Measurements from ENCODE around the gene AHNAK. TPM values are rescaled to one million over a fixed set of nuclear protein-coding genes. Genes with fewer than 3 reads are reported as not detected.
"Not testable (repeated sequence)": the region's sequence is repeated elsewhere in the genome, so short reads cannot be mapped to it uniquely, and the experiment has no call there.

AHNAK gene
- total RNA-seq, 4 donors from 2014 or later, result 1,348 to 2,181 (median 1,745) TPM

DNA sequence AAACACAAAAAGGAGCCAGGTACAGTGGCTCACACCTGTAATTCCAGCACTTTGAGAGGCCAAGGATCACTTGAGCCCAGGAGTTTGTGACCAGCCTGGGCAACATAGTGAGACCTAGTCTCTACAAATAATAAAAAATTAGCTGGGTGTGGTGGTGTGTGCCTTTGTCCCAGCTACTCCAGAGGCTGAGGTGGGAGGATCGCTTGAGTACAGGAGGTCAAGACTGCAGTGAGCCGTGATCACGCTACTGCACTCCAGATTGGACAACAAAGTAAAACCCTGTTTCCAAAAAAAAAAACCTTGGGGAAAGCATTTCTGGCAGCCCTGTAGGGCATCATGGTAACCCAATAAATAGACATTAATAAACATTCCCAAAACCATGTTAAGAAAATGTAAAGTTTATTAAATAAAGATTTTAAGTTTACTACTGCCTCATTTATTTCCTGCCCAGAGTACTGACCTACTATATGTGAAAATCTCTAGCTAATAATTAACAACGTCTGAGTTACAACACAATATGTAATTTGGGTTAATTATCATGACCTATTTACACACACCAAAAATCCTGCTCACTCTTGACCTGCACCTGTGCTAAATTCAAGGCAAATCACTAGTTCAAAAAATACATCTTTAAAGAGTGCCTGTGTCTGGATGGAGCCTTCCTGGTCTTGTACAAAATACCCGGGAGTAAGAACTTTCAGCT lies 18.6 kb upstream of the AHNAK start:
- ATAC-seq, result no peak
- Histone ChIP-seq H3K27ac (peak overlapping the region in 1 of 4 donors; percentile 35), H3K9me3 (no peaks in the 10 kb centered on the region), H3K36me3 (peaks cover 0 to 89% of the 10 kb centered on the region in 2 donors), H3K4me3 (no peak overlapping the region), H3K4me1 (peaks cover 0 to 42% (median 5%) of the 10 kb centered on the region in 3 donors), H3K27me3 (no peaks in the 10 kb centered on the region)
- WGBS, 2 donors (ENCODE audit: low coverage in 1 of 2), result 35 to 46% methylated on average over 2 to 4 of the region's 5 CpGs
- no peak for TF ChIP-seq POLR2AphosphoS5 (IDR thresholded peaks at IDR 0.05)
- TF ChIP-seq, protein P1, sequence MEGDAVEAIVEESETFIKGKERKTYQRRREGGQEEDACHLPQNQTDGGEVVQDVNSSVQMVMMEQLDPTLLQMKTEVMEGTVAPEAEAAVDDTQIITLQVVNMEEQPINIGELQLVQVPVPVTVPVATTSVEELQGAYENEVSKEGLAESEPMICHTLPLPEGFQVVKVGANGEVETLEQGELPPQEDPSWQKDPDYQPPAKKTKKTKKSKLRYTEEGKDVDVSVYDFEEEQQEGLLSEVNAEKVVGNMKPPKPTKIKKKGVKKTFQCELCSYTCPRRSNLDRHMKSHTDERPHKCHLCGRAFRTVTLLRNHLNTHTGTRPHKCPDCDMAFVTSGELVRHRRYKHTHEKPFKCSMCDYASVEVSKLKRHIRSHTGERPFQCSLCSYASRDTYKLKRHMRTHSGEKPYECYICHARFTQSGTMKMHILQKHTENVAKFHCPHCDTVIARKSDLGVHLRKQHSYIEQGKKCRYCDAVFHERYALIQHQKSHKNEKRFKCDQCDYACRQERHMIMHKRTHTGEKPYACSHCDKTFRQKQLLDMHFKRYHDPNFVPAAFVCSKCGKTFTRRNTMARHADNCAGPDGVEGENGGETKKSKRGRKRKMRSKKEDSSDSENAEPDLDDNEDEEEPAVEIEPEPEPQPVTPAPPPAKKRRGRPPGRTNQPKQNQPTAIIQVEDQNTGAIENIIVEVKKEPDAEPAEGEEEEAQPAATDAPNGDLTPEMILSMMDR (IDR thresholded peaks at IDR 0.05), result no peak
- no peak for TF ChIP-seq POLR2A (IDR thresholded peaks at IDR 0.05)
- TF ChIP-seq EP300 (IDR thresholded peaks at IDR 0.05), result no peak

DNA sequence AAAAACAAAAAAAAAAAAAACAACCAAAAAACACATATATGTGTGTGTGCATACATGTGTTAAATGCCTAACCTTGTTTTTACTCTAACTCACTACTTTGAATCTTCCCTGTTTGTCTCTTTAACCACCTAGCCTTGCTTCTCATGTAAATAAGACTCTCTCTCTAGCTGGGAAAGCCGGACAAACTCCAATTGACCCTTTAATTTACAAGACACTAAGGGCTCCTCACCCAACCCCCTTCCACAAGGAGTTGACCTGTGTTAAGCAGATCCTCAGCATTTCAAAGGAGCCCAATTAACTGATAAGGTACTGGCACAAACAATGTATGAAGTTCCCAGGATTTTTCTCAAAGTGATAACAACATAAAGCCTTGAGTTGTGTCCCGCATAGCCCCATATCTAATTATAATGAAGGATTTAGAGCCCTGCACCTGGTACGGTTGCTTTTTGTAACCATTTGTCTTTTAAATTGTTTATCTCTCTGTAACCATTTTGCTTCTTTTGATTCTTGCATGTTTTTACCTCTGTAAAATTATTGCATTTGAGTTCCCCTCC lies 15.1 kb upstream of the AHNAK start:
- peak overlapping the region; percentile 74 to 94 (median 88) for H3K27ac ChIP-seq
- peaks cover 0 to 76% of the 10 kb centered on the region in 2 donors for H3K36me3 ChIP-seq
- whole genome bisulfite sequencing, 2 donors (ENCODE audit: low coverage in 1 of 2), result 34 to 53% methylated on average over 3 of the region's 3 CpGs
- not testable (repeated sequence) for H3K4me3 ChIP-seq, H3K27me3 ChIP-seq, H3K9me3 ChIP-seq, ATAC-seq
- peaks cover 3 to 60% (median 16%) of the 10 kb centered on the region in 3 donors for H3K4me1 ChIP-seq

DNA sequence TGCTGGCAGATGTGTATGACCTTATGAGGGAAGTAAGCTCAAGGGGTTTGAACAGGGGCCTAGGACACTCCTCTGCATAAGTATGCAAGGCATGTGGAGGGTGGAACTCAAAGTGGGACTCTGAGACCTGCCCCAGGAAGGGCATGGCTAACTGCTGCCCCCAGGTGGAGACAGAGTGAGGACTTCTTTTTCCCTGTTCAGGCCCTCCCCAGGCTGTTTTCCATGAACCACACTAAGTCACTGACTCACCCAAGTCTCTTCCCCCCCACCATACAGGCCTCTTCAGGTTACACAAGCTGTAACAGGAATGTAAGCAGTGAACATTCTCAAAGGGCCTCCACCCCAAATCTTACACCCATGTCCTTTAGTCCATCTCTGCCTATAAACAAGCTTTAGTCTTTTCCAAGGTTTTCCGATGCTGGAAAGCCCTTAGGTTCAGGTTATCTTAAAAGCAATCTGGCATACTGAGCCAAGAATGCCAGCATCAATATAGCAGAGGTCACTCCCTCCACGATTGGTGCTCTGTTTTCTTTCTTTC lies 14.0 kb upstream of the AHNAK start:
- H3K4me1 ChIP-seq, result peaks cover 3 to 71% (median 26%) of the 10 kb centered on the region in 3 donors
- no peaks in the 10 kb centered on the region for H3K9me3 ChIP-seq
- ATAC-seq, result peak; percentile 89
- H3K27me3 ChIP-seq, result no peaks in the 10 kb centered on the region
- H3K4me3 ChIP-seq, result peak overlapping the region in 1 of 2 donors; percentile 4
- 17 to 25% methylated on average over 2 of the region's 2 CpGs for whole genome bisulfite sequencing, 2 donors (ENCODE audit: low coverage in 1 of 2)
- no peak for TF ChIP-seq EP300 (IDR thresholded peaks at IDR 0.05)
- peak; percentile 92 for TF ChIP-seq POLR2AphosphoS5 (IDR thresholded peaks at IDR 0.05)
- TF ChIP-seq, protein P1 (IDR thresholded peaks at IDR 0.05), result peak in 3 of 4 experiments; percentile 92 to 94 (median 93)
- peaks cover 0 to 65% of the 10 kb centered on the region in 2 donors for H3K36me3 ChIP-seq
- H3K27ac ChIP-seq, result peak overlapping the region; percentile 82 to 95 (median 94)

DNA sequence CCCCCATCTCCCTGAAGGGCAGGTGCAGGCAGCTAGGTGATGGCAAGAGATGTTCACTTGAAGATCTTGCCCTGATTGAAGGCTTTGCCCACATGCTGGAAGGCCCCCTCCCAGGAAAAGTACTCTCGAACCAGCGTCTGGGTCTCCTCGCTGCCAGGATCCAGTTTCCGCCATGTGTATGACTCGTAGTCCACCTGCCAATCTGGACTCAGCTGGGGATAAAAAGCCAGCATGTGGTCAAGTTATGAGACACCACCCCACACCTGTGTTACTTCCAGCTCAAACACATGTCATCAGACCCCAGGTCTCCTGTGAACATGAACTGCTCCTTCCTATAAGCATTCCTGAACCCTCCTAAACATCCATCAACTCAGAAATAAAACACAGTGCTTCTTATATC lies 13.0 kb upstream of the AHNAK start:
- WGBS, 2 donors (ENCODE audit: low coverage in 1 of 2), result 40 to 70% methylated on average over 1 to 3 of the region's 5 CpGs
- not testable (repeated sequence) for H3K9me3 ChIP-seq, ATAC-seq, H3K27me3 ChIP-seq
- peaks cover 5 to 81% (median 36%) of the 10 kb centered on the region in 3 donors for H3K4me1 ChIP-seq
- peak overlapping the region; percentile 70 to 95 (median 94) for H3K27ac ChIP-seq
- peaks cover 0 to 55% of the 10 kb centered on the region in 2 donors for H3K36me3 ChIP-seq
- peak overlapping the region in 1 of 2 donors; percentile 4 for H3K4me3 ChIP-seq

DNA sequence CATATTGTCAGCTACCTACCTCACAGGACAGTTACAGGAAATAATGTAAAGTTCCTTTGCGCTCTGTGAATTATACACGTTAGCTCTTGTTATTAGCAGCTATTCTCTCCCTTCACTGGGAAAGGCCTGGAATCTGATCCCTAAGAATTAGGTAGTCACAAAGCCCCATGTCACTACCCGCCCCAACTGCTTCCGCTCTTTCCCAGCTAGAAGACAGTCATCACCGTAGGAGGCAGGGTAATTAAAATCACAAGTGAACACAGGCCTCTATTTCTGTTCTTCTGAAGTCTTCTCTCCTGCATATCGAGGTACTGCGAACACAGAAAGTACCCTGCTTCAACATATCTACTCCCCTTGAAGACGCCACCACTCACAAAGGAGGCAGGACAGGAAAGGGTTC lies 12.6 kb upstream of the AHNAK start:
- Histone ChIP-seq H3K36me3 (peaks cover 0 to 51% of the 10 kb centered on the region in 2 donors), H3K9me3 (no peaks in the 10 kb centered on the region), H3K4me3 (no peak overlapping the region), H3K4me1 (peaks cover 5 to 86% (median 40%) of the 10 kb centered on the region in 3 donors), H3K27ac (peak overlapping the region; percentile 70 to 95 (median 94)), H3K27me3 (no peaks in the 10 kb centered on the region)
- no peak for ATAC-seq
- WGBS, 2 donors (ENCODE audit: low coverage in 1 of 2), result 77 to 83% methylated on average over 4 to 7 of the region's 8 CpGs
- TF ChIP-seq POLR2A (IDR thresholded peaks at IDR 0.05), result no peak
- no peak for TF ChIP-seq EP300 (IDR thresholded peaks at IDR 0.05)
- TF ChIP-seq, protein P1 (IDR thresholded peaks at IDR 0.05), result no peak
- TF ChIP-seq POLR2AphosphoS5 (IDR thresholded peaks at IDR 0.05), result no peak

All from gastroesophageal sphincter (tissue), 4 donors.